Keratinocyte (primary cell): ENCODE measurements around the gene CHL1. TPM values are rescaled to one million over a fixed set of nuclear protein-coding genes. Genes with fewer than 3 reads are reported as not detected.
"Not testable (repeated sequence)": the region's sequence is repeated elsewhere in the genome, so short reads cannot be mapped to it uniquely, and the experiment has no call there.

Experiments
- DNase-seq: peaks from one replicate; pipeline ENCODE4 v3.0.0-alpha.2; 2011; ENCODE audit warnings: low read depth, missing footprints, low spot score
- FAIRE-seq: peaks from 2 replicates; lab custom pipeline; 2011; peaks lifted over from hg19 to GRCh38; lab: Jason Lieb, UNC
- H2AFZ ChIP-seq: 2 replicates; pipeline ENCODE4 v1.6.0; 2012; ENCODE audit warnings: low read length, control low read depth, inconsistent platforms; ENCODE audit not compliant: control insufficient read depth
- H3K27ac ChIP-seq: 2 replicates; pipeline ENCODE4 v1.5.1; 2011; ENCODE audit warnings: low read length; ENCODE audit not compliant: control insufficient read depth, insufficient read depth
- H3K27me3 ChIP-seq: 3 replicates; pipeline ENCODE4 v1.6.0; 2011; ENCODE audit warnings: low read length; ENCODE audit not compliant: control insufficient read depth, insufficient read depth; ENCODE audit errors: extremely low read depth
- H3K36me3 ChIP-seq, 2 experiments: 2 replicates in 1 of 2; 3 replicates in 1 of 2; pipeline ENCODE4 v1.5.1; 2011; ENCODE audit warnings: low read length in 2 of 2, mild to moderate bottlenecking in 1 of 2; ENCODE audit not compliant: control insufficient read depth in 2 of 2, insufficient read depth in 2 of 2; ENCODE audit errors: extremely low read depth in 1 of 2
- H3K4me1 ChIP-seq: 3 replicates; pipeline ENCODE4 v1.5.1; 2011; ENCODE audit warnings: low read length; ENCODE audit not compliant: control insufficient read depth, insufficient read depth; ENCODE audit errors: extremely low read depth
- H3K4me2 ChIP-seq: 3 replicates; pipeline ENCODE4 v1.6.0; 2011; ENCODE audit warnings: low read depth, low read length; ENCODE audit not compliant: control insufficient read depth, insufficient read depth; ENCODE audit errors: extremely low read depth
- H3K4me3 ChIP-seq, 3 experiments: fragments of 200-600 bp in 1 of 3; sonication (generic) in 1 of 3; 2 replicates in 2 of 3; 3 replicates in 1 of 3; pipeline ENCODE4 v1.5.1; 2011 to 2016; ENCODE audit warnings: low read length in 3 of 3, mild to moderate bottlenecking in 3 of 3, control low read depth in 2 of 3, inconsistent platforms in 1 of 3, low read depth in 1 of 3, mixed read lengths in 1 of 3, mixed run types in 1 of 3, moderate library complexity in 1 of 3; ENCODE audit not compliant: control insufficient read depth in 2 of 3, insufficient read depth in 2 of 3; ENCODE audit errors: extremely low read depth in 1 of 3
- H3K79me2 ChIP-seq: 2 replicates; pipeline ENCODE4 v1.6.0; 2012; ENCODE audit warnings: low read length; ENCODE audit not compliant: control insufficient read depth, insufficient read depth
- H3K9ac ChIP-seq: 3 replicates; pipeline ENCODE4 v1.6.0; 2011; ENCODE audit warnings: low read length; ENCODE audit not compliant: control insufficient read depth, insufficient read depth; ENCODE audit errors: extremely low read depth
- H3K9me1 ChIP-seq: 3 replicates; pipeline ENCODE4 v1.6.0; 2011; ENCODE audit warnings: low read length; ENCODE audit not compliant: control insufficient read depth, insufficient read depth; ENCODE audit errors: extremely low read depth
- H3K9me3 ChIP-seq: 2 replicates; pipeline ENCODE4 v1.5.1; 2012; ENCODE audit warnings: low read depth, low read length; ENCODE audit not compliant: control insufficient read depth
- H4K20me1 ChIP-seq: 3 replicates; pipeline ENCODE4 v1.6.0; 2011; ENCODE audit warnings: low read length; ENCODE audit not compliant: control insufficient read depth, insufficient read depth; ENCODE audit errors: extremely low read depth
- CTCF ChIP-seq, 3 experiments: IDR thresholded peaks in 1 of 3; conservative IDR thresholded peaks in 1 of 3; optimal IDR thresholded peaks in 1 of 3; 2 replicates in 2 of 3; 3 replicates in 1 of 3; pipeline versions ENCODE3 to v1.5.1; 2011; ENCODE audit warnings: low read length in 3 of 3, mild to moderate bottlenecking in 3 of 3, moderate library complexity in 2 of 3, control low read depth in 1 of 3, inconsistent platforms in 1 of 3; ENCODE audit not compliant: insufficient read depth in 2 of 3; ENCODE audit errors: extremely low read depth in 1 of 3
- EZH2 ChIP-seq: IDR thresholded peaks from one replicate; pipeline ENCODE4 v1.6.1; 2012; ENCODE audit warnings: inconsistent platforms, mild to moderate bottlenecking, low read length, moderate library complexity
- dilution Hi-C: fragments of 300-500 bp; cut with MboI; formaldehyde crosslinking; loops from one replicate; pipeline ENCODE4 v1.7.0; 2020; ENCODE audit warnings: low sequenced_read_pairs; ENCODE audit not compliant: extremely low pct_ligation_motif_present
- polyA plus RNA-seq, 5 experiments: library from polyadenylated mRNA; depleted of rRNA in 3 of 5; stranded (reverse) in 3 of 5; stranded (forward) in 1 of 5; unstranded in 1 of 5; fragments of >200 nt; gene quantifications; 1 replicate in 1 of 5; 2 replicates in 3 of 5; 3 replicates in 1 of 5; pipeline versions ENCODE4 v1.2.1 to v1.2.3, GENCODE V29; 2011 to 2012; ENCODE audit warnings: missing spikeins in 2 of 5, low read depth in 1 of 5, low replicate concordance in 1 of 5

CHL1 gene
- polyA plus RNA-seq, 1 donor (not counting 4 experiments of a cell fraction or from before 2014, with no cell fraction given) = 0.04 TPM

- no peaks in the 10 kb centered on the region for H3K9me3 ChIP-seq
- H3K79me2 ChIP-seq = no peaks in the 10 kb centered on the region
- no peaks in the 10 kb centered on the region for H3K4me1 ChIP-seq
- H4K20me1 ChIP-seq = no peaks in the 10 kb centered on the region
- H3K4me3 ChIP-seq = no peak overlapping the region
- DNase-seq (no peak), FAIRE-seq (no peak)
- no peak overlapping the region for H2AFZ ChIP-seq
- no peak overlapping the region for H3K27ac ChIP-seq
- no peaks in the 10 kb centered on the region for H3K27me3 ChIP-seq
- H3K36me3 ChIP-seq = no peaks in the 10 kb centered on the region
- TF ChIP-seq CTCF (optimal IDR thresholded peaks at IDR 0.05 in 1 of 3, IDR thresholded peaks at IDR 0.05 in 1 of 3, conservative IDR thresholded peaks at IDR 0.05 in 1 of 3; ENCODE audit: extremely low read depth in 1 of 3, insufficient read depth in 2 of 3, low read length in 3 of 3) = no peak
- no peak for TF ChIP-seq EZH2
- dilution Hi-C loops = no loop called here
- no peak overlapping the region for H3K9ac ChIP-seq
- no peaks in the 10 kb centered on the region for H3K9me1 ChIP-seq
- no peak overlapping the region for H3K4me2 ChIP-seq
Measured at GRCh38 chr3:365268-365667, 168.7 kb downstream of the CHL1 start.

- H3K9ac ChIP-seq, H3K36me3 ChIP-seq: not testable (repeated sequence)
Measured at GRCh38 chr3:366253-366652, 169.7 kb downstream of the CHL1 start.

GRCh38 chr3:373193-373779, 176.7 kb downstream of the CHL1 start:
- H3K9me3 ChIP-seq = no peaks in the 10 kb centered on the region
- FAIRE-seq = no peak
- no peak overlapping the region for H3K9ac ChIP-seq
- H3K27me3 ChIP-seq = no peaks in the 10 kb centered on the region
- DNase-seq = no peak
- no peak overlapping the region for H2AFZ ChIP-seq
- H3K4me2 ChIP-seq = no peak overlapping the region
- H3K36me3 ChIP-seq = no peaks in the 10 kb centered on the region
- dilution Hi-C loops = no loop called here
- no peaks in the 10 kb centered on the region for H3K79me2 ChIP-seq
- no peak overlapping the region for H3K4me3 ChIP-seq
- H3K27ac ChIP-seq = no peak overlapping the region
- TF ChIP-seq CTCF (optimal IDR thresholded peaks at IDR 0.05 in 1 of 3, IDR thresholded peaks at IDR 0.05 in 1 of 3, conservative IDR thresholded peaks at IDR 0.05 in 1 of 3; ENCODE audit: extremely low read depth in 1 of 3, insufficient read depth in 2 of 3, low read length in 3 of 3) (no peak), EZH2 (no peak)
- H4K20me1 ChIP-seq = no peaks in the 10 kb centered on the region
- no peaks in the 10 kb centered on the region for H3K9me1 ChIP-seq
- peaks cover 4% of the 10 kb centered on the region for H3K4me1 ChIP-seq

More at GRCh38 chr3:366253-366652, 169.7 kb downstream of the CHL1 start:
- H3K9me3 ChIP-seq, H3K4me2 ChIP-seq, H3K79me2 ChIP-seq, dilution Hi-C loops, H3K9me1 ChIP-seq, FAIRE-seq, H3K27me3 ChIP-seq, H4K20me1 ChIP-seq, DNase-seq, H3K27ac ChIP-seq, H3K4me3 ChIP-seq, H2AFZ ChIP-seq, H3K4me1 ChIP-seq: not testable (repeated sequence)
